T-helper 17 cell (primary cell): ENCODE data around the gene RAB21. TPM values are rescaled to one million over a fixed set of nuclear protein-coding genes. Genes with fewer than 3 reads are reported as not detected.

Source experiments
- ATAC-seq: fragments of 150-1000 bp; cut with Tn5 transposase; 2 replicates; pipeline ENCODE4 v1.10.0; 2021; ENCODE audit warnings: mild to moderate bottlenecking, moderate library complexity
- DNase-seq, 3 donors: peaks; one replicate each; pipeline versions ENCODE4 v3.0.0 to v3.0.0-alpha.2; 2020 to 2021
- H3K9me3 ChIP-seq: one replicate; pipeline ENCODE4 v1.7.0; 2013; ENCODE audit warnings: low read length, mild to moderate bottlenecking; ENCODE audit not compliant: control insufficient read depth, poor library complexity, severe bottlenecking
- H3K27ac Mint-ChIP-seq: one replicate; pipeline ENCODE4 v1.8.0; 2022; ENCODE audit warnings: mild to moderate bottlenecking, moderate library complexity, mixed read lengths
- H3K27me3 Mint-ChIP-seq: one replicate; pipeline ENCODE4 v1.8.0; 2022; ENCODE audit warnings: mixed read lengths
- H3K36me3 Mint-ChIP-seq: one replicate; pipeline ENCODE4 v1.8.0; 2022; ENCODE audit warnings: low read depth, mixed read lengths
- H3K4me1 Mint-ChIP-seq: one replicate; pipeline ENCODE4 v1.8.0; 2022; ENCODE audit warnings: mild to moderate bottlenecking, mixed read lengths
- H3K4me3 Mint-ChIP-seq: one replicate; pipeline ENCODE4 v1.8.0; 2022; ENCODE audit warnings: mild to moderate bottlenecking, moderate library complexity, mixed read lengths
- total RNA-seq, 4 donors: library from RNA in 2 of 4; stranded (reverse) in 2 of 4; gene quantifications; one replicate each; pipeline ENCODE4 v1.2.3 and lab custom pipeline; 2022 to 2026

Gene RAB21
- total RNA-seq, 2 donors from 2014 or later: 58.8 to 68.8 TPM

DNA sequence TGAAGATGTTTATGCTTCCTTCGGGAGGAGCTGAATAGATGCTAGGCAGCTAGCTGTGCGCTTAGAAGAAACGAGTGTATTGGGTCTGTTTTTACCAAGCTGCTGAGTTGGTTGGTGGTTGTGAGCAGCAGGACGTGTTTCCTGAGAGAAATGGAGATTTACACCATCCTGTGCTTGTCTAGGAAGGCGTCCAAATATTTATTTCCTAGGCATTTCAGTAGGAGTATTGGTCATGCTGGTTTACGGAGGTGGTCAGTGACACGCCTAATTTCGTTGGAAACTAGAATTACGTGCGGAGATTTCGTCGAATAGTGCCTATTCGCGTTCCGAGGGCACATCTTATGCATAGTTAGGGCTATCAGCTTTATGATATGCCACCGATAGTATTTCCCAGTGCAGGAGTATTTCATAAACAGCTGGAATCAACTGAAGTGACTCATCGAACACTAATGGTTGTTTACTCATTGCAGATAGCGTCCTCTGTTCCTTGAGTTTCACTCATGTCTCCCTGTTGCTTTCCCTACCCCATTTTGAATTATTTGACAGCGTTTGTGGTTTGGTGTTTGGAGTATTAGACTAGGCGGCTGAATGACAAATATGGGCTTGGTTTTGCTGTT lies 85.7 kb downstream of the RAB21 start:
- no peak for DNase-seq
- peaks cover 35% of the 10 kb centered on the region for H3K4me1 Mint-ChIP-seq
- H3K4me3 Mint-ChIP-seq: peak overlapping the region; percentile 98
- peak overlapping the region; percentile 99 for H3K27ac Mint-ChIP-seq
- peaks cover 1% of the 10 kb centered on the region for H3K27me3 Mint-ChIP-seq
- peak; percentile 20 for ATAC-seq
- H3K9me3 ChIP-seq: no peaks in the 10 kb centered on the region
- peaks cover 7% of the 10 kb centered on the region for H3K36me3 Mint-ChIP-seq

DNA sequence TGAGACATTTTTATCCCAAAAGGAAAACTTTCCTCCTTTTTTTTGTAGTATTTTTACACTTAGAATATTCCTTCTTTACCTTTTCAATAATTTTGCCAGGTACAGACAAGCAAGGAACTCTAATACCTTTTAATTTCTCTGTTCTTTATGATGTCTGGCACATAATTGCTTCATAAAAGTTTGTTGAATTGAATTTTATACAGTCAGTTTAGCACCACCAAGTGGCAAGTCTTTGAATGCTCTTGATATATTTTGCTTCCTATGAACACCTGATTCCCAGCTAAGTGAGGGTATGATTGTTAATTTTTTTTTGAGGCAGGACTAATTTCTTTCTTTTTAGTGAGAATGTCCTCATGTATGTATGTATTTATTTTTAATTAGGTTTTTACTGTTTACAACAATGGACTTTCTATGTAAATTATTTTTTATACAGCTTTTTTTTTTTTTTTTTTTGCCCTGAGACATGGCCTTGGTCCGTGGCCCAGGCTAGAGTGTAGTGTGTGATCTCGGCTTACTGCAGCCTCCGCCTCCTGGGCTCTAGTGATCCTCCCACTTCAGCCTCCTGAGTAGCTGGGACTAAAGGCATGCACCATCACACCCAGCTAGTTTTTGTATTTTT lies 91.8 kb downstream of the RAB21 start:
- H3K4me3 Mint-ChIP-seq: no peak overlapping the region

DNA sequence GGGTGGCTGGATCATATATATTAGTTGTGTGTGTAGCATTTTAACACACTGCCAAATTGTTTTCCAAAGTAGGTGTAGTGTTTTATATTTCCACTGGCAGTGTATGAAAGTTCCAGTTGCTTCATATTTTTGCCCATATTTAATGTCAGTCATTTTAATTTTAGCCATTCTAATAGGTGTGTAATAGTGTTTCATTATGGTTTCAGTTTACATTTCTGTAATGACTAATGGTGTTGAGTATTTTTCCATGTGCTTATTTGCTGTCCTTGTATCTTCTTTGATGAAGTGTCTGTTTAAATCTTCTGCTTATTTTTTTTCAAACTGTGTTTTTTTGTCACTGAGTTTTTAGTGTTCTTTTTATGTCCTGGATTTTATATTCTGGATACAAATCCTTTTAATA lies 93.5 kb downstream of the RAB21 start:
- Mint-ChIP-seq H3K4me1 (peaks cover 9% of the 10 kb centered on the region), H3K27ac (no peak overlapping the region), H3K4me3 (no peak overlapping the region), H3K36me3 (no peaks in the 10 kb centered on the region), H3K27me3 (no peaks in the 10 kb centered on the region)
- no peaks in the 10 kb centered on the region for H3K9me3 ChIP-seq
- no peak for DNase-seq
- ATAC-seq: no peak

More for the DNA sequence above, 91.8 kb downstream of the RAB21 start:
- Mint-ChIP-seq H3K27me3 (no peaks in the 10 kb centered on the region), H3K4me1 (peaks cover 20% of the 10 kb centered on the region), H3K36me3 (peaks cover 3% of the 10 kb centered on the region), H3K27ac (no peak overlapping the region)
- no peaks in the 10 kb centered on the region for H3K9me3 ChIP-seq
- peak; percentile 69 for ATAC-seq
- no peak for DNase-seq

DNA sequence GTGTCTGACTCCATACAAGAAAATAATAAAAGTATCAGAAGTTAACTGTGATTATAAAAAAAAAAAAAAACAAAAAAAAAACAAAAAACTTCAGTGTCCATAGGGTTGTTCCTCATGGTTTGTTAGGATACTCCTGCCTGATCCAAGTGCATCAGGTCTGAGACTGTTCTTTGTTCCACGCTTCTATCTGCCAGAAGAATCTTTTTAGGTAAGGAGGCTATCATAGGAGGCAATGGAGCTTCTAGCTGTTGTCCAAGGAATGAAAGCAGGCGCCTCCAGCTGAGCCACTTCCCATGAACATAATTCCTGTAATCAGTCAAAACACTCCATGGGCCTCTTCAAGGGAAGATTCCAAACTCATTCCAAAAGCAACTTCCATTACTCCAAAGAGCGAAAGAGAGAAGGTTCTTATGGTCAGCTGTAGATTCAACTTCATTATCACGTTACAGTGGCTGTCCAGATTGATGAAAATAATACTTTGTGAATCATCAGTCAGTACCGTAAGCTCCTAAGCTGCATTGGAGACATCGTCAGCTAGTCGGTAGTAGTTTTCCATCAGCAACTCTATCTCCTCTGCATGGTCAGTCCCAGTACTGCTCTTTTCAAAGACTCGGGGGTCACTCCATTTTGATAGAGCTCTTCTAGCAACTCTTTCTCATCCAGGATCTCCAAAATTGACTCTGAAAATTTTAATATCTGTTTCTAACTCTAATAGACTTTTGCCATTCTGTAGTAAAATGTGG lies 94.6 kb downstream of the RAB21 start:
- no peaks in the 10 kb centered on the region for H3K36me3 Mint-ChIP-seq
- H3K9me3 ChIP-seq: no peaks in the 10 kb centered on the region
- peaks cover 16% of the 10 kb centered on the region for H3K4me1 Mint-ChIP-seq
- H3K27me3 Mint-ChIP-seq: no peaks in the 10 kb centered on the region
- H3K27ac Mint-ChIP-seq: no peak overlapping the region
- DNase-seq: no peak
- ATAC-seq: no peak
- H3K4me3 Mint-ChIP-seq: no peak overlapping the region

Other genes with a start within 250 kb of the RAB21 start
- 100 to 1,000 TPM; 122 to 133 TPM for gene ZFC3H1, start 91.0 kb upstream of the RAB21 start, total RNA-seq
- gene THAP2, start 90.6 kb upstream of the RAB21 start, total RNA-seq: 10 to 100 TPM; 13.1 to 14.9 TPM
- gene TMEM19, start 68.8 kb upstream of the RAB21 start, total RNA-seq: 10 to 100 TPM; 11.8 to 12.3 TPM
- gene TBC1D15, start 84.9 kb downstream of the RAB21 start, total RNA-seq: 10 to 100 TPM; 77.3 to 97.2 TPM
- gene TPH2, start 184.0 kb downstream of the RAB21 start, total RNA-seq: not detected